ENCODE results near the gene ATP10B. TPM values are rescaled to one million over a fixed set of nuclear protein-coding genes. Genes with fewer than 3 reads are reported as not detected.

ATP10B gene
- total RNA-seq, 4 donors from 2014 or later: 63.5 to 112 (median 87.7) TPM

DNA sequence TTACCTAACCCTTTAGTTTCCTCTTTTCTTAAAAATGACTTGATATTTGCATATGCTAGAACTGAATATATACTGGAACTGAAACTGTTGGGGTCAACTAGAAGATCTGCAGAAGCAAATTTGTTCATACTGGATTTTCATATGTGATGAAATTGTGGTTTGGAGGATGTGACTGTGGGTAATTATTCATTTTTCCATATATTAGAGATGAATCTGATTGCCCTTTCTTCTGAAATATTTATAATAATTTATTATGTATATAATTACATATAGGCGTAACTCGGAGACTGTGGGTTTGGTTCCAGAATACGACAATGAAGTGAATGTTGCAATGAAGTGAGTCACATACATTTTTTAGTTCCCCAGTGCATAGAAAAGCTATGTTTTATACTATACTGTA is 149.1 kb downstream of the ATP10B start:
- H3K4me1 ChIP-seq: no peaks in the 10 kb centered on the region
- no peak overlapping the region for H3K4me3 ChIP-seq
- no peak overlapping the region for H3K27ac ChIP-seq
- no peaks in the 10 kb centered on the region for H3K27me3 ChIP-seq
- DNase-seq: no peak
- no peaks in the 10 kb centered on the region for H3K36me3 ChIP-seq
- no peak for TF ChIP-seq POLR2A (IDR thresholded peaks at IDR 0.05)
- TF ChIP-seq CTCF (IDR thresholded peaks at IDR 0.05): no peak
- peaks cover 0 to 3% (median 0%) of the 10 kb centered on the region in 4 donors for H3K9me3 ChIP-seq

DNA sequence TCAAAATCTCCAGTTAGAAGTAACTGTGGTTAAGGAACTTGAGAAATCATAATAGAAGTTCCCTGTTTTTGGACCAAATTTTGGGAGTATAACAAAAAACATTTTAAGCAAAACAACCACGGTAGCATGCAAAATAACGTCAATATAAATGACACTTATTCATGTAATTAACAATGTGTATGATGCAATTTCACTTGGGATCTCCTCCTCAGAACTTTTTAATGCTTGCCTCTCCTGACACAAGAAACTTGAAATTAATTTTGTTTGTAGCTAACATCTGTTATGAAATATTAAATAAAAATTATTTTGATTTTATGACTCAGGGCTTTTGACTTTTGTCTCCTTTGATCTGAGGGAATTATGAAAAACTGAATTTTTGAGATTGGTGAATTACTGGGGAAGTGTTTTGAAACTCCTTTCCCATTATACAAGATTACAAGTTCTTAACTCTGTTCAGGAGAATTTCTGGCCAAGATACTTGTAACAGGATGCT is 149.7 kb downstream of the ATP10B start:
- H3K27me3 ChIP-seq: no peaks in the 10 kb centered on the region
- no peak overlapping the region for H3K4me3 ChIP-seq
- H3K9me3 ChIP-seq: peaks cover 0 to 3% (median 0%) of the 10 kb centered on the region in 4 donors
- TF ChIP-seq POLR2A (IDR thresholded peaks at IDR 0.05) (no peak), CTCF (IDR thresholded peaks at IDR 0.05) (no peak)
- no peaks in the 10 kb centered on the region for H3K4me1 ChIP-seq
- no peak overlapping the region for H3K27ac ChIP-seq
- no peaks in the 10 kb centered on the region for H3K36me3 ChIP-seq
- no peak for DNase-seq

DNA sequence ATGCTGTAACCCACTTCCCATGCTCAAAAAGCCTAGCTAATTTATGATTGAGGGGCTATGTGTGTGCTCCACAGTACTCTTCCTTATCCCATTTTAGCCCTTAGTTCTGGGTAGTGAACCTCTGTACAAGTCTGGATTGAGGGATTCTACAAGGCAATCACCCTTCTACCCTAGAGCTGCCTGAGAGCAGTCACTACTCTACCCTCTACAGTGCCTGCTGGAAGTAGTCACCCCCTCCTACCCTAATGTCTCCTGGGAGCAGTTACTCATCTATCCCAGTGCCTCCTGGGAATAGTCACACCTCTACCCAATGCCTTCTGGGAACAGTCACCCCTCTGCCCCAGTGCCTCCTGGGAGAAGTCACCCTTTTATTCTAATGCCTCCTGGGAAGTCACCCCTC is 150.6 kb downstream of the ATP10B start:
- Histone ChIP-seq H3K27ac (no peak overlapping the region), H3K27me3 (no peaks in the 10 kb centered on the region), H3K36me3 (no peaks in the 10 kb centered on the region), H3K9me3 (peaks cover 0 to 3% (median 0%) of the 10 kb centered on the region in 4 donors), H3K4me3 (no peak overlapping the region), H3K4me1 (no peaks in the 10 kb centered on the region)
- no peak for TF ChIP-seq POLR2A (IDR thresholded peaks at IDR 0.05)
- TF ChIP-seq CTCF (IDR thresholded peaks at IDR 0.05): no peak
- no peak for DNase-seq

DNA sequence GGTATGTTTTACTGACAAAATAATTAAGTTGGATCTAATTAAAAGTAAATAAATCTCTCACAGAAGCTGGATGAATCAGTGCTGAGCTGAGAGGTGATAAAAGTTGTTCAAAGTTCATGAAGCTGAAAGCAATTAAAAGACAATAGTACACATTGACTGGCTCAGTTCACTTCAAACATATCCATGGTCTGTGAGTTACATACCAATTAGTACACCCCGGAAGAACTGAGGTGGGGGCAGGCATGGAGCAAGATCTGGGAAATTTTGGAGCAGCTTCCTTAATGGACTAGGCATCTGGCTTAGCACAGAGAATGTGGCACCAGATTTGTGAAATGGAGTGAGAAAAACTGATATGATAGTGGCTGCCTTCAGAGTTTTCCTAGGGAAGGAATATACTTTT is 152.7 kb downstream of the ATP10B start:
- no peak for TF ChIP-seq POLR2A (IDR thresholded peaks at IDR 0.05)
- no peak for TF ChIP-seq CTCF (IDR thresholded peaks at IDR 0.05)
- H3K4me1 ChIP-seq: peaks cover 0 to 11% (median 0%) of the 10 kb centered on the region in 4 donors
- no peaks in the 10 kb centered on the region for H3K36me3 ChIP-seq
- H3K27me3 ChIP-seq: no peaks in the 10 kb centered on the region
- no peak overlapping the region for H3K4me3 ChIP-seq
- H3K27ac ChIP-seq: peak overlapping the region in 2 of 4 donors; percentile 22 to 71
- no peaks in the 10 kb centered on the region for H3K9me3 ChIP-seq
- DNase-seq: peak in 1 of 3 donors; percentile 52

GRCh38 chr5:160697281-160697680 is 154.7 kb downstream of the ATP10B start:
- TF ChIP-seq POLR2A (IDR thresholded peaks at IDR 0.05) (no peak), CTCF (IDR thresholded peaks at IDR 0.05) (no peak)
- no peak for DNase-seq
- no peak overlapping the region for H3K4me3 ChIP-seq
- no peaks in the 10 kb centered on the region for H3K9me3 ChIP-seq
- no peak overlapping the region for H3K27ac ChIP-seq
- no peaks in the 10 kb centered on the region for H3K27me3 ChIP-seq
- H3K36me3 ChIP-seq: no peaks in the 10 kb centered on the region
- H3K4me1 ChIP-seq: peaks cover 0 to 28% (median 0%) of the 10 kb centered on the region in 4 donors

DNA sequence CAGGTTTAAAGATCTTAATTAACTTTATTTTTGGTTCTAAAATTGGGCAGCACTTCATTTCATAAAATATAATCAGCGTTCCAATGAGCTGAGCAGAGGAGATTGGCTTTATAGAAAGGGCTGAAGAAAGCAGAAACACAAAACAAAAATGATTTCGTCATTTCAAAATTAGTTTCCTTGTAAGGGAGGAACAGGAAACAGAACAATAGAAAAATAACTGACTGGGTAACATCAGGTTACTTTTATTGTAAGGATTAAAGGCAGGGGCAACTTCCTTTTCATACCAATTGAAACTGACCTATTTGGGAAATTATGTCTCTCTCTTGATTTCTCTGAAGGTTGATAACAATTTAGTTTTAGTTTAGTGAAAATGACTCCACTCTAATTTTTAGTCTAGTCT is 157.1 kb downstream of the ATP10B start:
- Histone ChIP-seq H3K4me3 (no peak overlapping the region), H3K9me3 (no peaks in the 10 kb centered on the region), H3K27ac (peak overlapping the region in 3 of 4 donors; percentile 30 to 82 (median 77)), H3K4me1 (peaks cover 0 to 33% (median 0%) of the 10 kb centered on the region in 4 donors), H3K27me3 (no peaks in the 10 kb centered on the region), H3K36me3 (no peaks in the 10 kb centered on the region)
- no peak for TF ChIP-seq CTCF (IDR thresholded peaks at IDR 0.05)
- DNase-seq: no peak

Measured in Peyer's patch (tissue), 4 donors.